GM18508 (cell line): ENCODE results near the gene RPS6KB2.

Experiments used
- ATAC-seq: cut with Tn5 transposase; IDR thresholded peaks from one replicate; pipeline ENCODE4 v1.9.1; 2021; ENCODE audit warnings: moderate number of reproducible peaks; ENCODE audit not compliant: insufficient read depth, unreplicated experiment

RPS6KB2 gene

DNA sequence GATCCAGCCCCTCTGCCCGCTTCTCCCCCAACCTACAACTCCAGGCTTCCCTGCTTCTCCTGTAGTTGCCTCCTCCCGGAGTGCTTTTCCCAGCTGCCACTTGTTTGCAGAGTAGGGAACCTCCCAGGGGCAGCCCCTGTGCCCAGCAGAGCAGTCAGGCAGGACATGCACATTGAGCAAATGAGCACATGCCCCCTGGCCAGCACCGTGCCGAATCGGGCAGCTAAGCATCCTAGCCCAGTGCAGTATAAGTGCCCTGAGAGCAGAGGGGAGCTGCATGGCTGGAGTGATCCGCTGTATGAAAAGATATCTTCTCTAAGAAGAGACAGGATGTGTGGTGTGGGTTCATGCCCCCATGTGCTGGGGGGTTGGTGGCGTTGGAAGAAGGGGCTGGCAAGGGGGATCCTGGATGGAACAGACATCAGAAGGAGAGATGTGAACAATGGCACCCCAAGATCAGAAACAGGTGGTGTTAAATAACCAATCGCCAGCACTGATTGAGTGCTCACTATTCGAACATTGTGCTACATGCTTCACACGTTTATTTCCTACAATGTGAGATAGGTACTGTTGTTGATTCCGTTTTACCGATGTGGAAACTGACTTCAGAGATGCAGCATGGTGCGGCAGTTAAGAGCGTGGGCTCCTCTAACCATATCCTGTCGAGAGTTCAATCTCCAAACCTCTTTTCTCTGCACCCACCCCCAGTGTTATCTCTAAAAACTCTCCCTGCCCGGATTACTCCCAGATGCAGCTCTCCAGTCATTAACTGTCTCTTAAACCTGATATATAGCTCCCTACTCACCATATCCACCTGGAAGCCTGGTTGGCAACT lies 55.8 kb downstream of the RPS6KB2 start:
- ATAC-seq = no peak

DNA sequence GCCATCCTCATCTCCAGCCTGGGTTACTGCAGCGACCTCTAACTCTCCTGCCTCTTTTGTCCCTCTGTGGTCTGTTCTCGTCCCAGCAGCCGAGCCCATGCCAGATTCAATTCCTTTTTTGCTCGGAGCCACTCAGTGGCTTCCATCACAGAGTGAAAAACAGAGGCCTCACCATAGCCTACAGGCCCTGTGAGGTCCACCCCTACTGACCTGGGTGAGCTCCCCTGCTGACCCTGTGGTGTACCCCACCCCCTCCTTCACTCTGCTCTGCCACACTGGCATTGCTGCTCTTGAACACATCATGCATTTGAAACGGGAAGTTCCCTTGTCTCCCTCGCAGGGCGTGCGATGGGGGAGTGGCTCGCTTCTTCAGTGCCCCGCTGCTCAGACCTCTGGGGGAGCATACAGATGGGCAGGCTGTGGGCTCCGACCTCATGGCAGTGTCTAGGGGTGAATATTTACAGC lies 56.6 kb downstream of the RPS6KB2 start:
- no peak for ATAC-seq
